AG08395 (cell line): Measurements from ENCODE around the gene CD160.
"Not testable (repeated sequence)": the region's sequence is repeated elsewhere in the genome, so short reads cannot be mapped to it uniquely, and the experiment has no call there.

Experiments
- DNase-seq: peaks from one replicate; pipeline ENCODE4 v3.0.0; 2012; ENCODE audit warnings: mixed read lengths, low spot score

Gene CD160

DNA sequence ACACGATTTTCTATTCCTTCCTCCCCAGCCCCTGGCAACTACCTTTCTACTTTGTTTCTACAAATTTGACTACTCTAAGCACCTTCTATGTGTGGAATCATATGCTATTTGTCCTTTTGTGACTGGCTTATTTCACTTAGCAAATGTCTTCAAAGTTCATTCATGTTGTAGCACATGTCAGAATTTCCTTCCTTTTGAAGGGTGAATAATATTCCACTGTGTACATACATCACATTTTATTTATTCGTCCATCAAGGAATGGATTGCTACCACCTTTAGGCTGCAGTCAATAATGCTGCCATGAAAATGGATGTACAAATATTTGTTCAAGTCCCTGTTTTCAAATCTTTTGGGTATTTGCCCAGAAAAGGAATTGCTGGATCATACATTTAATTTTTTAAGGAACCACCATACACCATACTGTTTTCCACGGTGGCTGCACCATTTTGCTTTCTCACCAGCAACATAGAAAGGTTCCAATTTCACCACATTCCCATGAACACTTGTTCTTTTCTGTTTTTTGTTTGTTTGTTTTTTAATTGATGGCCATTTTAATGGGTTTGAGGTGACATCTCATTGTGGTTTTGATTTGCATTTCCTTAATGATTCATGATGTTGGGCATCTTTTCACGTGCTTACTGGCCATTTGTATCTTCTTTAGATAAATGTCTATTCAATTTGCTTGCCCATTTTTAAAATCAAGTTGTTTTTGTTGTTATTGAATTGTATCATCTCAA, 8.8 kb upstream of the CD160 start:
- no peak for DNase-seq

DNA sequence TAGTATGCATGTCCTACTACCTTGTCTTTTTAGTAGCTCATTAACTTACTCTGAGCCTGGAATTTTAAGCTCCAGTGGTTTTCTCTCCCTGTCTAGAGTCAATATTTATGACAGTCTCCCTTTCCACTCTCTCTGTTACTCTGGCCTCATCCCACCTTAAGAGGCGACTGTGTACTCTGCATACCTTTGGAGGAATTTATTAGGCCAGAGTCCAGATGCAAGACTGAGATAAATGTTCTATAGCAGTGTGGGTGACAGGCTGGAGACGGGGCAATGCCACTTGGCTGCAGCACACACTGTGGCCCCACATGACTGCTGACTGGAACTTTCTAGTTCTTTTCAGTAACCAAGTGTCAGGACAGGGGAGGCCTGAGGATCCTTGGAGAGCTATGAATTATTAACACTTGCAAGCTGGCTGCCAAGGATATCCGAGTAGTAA, 8.1 kb upstream of the CD160 start:
- no peak for DNase-seq

- DNase-seq: no peak
Measured at GRCh38 chr1:145714524-145715111, 4.7 kb upstream of the CD160 start.

DNA sequence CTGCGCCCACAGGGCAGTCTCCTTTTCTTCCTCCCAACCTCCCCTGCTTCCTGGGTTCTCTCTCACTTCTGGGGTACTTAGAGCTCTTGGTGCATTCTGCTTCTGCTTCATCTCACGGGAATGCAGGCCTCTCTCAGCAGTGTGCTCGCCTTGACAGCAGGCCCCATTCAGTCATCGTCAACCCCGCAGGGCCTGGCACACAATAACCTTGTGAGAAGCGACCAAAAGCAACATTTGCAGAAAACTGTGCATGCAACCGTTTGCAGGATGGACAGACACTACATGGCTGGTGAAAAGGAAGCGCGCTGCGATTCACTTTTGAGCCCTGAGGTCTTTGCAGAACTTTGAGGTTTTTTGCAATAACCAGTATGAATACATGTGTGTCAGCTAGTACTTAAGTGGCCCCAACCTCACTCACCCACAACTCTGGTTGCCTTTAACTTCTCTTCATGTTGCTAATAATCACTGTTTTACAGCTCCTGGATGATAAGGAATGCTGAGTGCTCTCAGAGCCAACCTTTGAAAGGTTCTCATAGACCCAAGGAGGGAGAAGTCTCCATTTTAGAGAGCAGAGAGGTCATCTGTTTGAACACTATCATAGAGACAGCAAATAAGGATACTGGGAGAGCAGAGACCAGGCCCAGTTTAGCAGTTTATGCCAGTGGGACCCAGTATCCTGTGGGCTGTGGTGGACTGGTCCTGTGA, 2.5 kb upstream of the CD160 start:
- no peak for DNase-seq

GRCh38 chr1:145717833-145718232, 1.5 kb upstream of the CD160 start:
- DNase-seq: no peak

- not testable (repeated sequence) for DNase-seq
Measured at GRCh38 chr1:145718465-145718864, 834 bp upstream of the CD160 start.

GRCh38 chr1:145720556-145720877, 1.2 kb downstream of the CD160 start:
- DNase-seq: peak; percentile 66

- DNase-seq: peak; percentile 77
Measured at GRCh38 chr1:145720878-145721671, 1.8 kb downstream of the CD160 start.

GRCh38 chr1:145726193-145726592, 6.9 kb downstream of the CD160 start:
- DNase-seq: not testable (repeated sequence)

DNA sequence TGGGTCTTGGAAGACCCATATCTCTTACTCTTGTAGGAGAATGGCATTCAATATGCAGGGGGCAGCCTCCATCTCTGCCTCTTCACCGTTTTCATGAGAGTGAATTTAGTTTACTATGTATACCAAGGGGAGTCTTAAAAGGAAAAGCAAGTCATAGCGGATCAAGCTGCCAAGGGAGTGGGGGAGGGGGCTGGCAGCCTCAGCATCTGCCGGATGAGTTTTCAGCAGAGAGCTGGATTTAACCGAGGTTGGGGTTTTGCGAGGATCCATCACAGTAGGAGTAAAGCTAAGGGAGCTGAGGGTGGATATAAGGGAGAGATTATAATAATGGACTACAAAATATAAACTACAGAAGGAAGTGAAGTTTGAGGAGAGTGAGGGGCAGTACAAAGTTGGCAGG, 9.9 kb downstream of the CD160 start:
- DNase-seq: no peak

- peak; percentile 46 for DNase-seq
Measured at GRCh38 chr1:145729666-145730436, 10.6 kb downstream of the CD160 start.

DNA sequence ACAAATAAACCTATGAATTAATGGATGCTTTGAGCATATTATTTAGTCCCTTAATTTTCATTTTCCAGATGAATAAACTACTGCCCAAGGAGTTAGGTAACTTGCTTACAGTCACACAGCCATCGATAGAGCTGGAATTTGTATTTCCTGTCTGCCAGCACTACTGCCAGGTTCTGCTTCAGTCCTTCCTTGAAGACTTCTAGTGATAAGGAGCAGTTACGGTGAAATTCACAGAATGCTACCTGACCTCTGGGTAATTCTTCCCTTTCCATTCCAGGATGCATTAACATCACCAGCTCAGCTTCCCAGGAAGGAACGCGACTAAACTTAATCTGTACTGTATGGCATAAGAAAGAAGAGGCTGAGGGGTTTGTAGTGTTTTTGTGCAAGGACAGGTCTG, 11.2 kb downstream of the CD160 start:
- DNase-seq: no peak

DNA sequence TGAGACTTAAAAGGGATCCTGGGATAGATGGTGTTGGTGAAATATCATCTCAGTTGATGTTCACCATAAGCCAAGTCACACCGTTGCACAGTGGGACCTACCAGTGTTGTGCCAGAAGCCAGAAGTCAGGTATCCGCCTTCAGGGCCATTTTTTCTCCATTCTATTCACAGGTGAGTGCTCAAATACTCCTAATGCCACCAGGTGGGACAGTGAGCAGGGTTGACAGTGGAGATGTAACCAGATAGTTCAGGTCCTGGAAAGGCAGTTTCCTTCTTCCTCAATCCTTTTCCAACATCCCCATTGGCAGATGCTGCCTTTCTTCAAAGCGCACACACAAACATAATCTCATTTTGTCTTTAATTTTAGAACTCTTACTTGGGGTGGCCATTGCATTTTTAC, 11.6 kb downstream of the CD160 start:
- DNase-seq: no peak

GRCh38 chr1:145736191-145736590, 16.9 kb downstream of the CD160 start:
- no peak for DNase-seq

- no peak for DNase-seq
Measured at GRCh38 chr1:145740269-145740668, 21.0 kb downstream of the CD160 start.

- no peak for DNase-seq
Measured at GRCh38 chr1:145747398-145748247, 28.3 kb downstream of the CD160 start.

DNA sequence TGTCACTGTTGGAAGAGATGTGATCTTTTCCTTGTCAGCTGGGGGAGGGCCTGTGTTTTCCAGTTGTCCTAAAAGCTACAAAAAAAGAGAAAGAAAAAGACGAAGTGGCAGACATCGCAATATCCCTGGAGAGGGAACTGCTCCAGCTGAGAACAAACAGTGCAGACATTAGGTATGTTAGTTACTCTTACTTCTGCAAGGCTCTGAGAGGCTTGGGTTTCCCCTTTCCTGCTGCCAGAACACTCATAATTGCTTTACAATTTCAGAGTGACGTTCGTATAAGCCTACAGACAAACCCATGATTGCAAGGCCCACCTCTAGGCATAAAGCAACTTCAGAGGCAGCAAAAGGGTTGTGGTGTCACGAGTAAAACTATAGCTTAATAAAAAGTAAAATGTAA, 31.1 kb downstream of the CD160 start:
- no peak for DNase-seq

DNA sequence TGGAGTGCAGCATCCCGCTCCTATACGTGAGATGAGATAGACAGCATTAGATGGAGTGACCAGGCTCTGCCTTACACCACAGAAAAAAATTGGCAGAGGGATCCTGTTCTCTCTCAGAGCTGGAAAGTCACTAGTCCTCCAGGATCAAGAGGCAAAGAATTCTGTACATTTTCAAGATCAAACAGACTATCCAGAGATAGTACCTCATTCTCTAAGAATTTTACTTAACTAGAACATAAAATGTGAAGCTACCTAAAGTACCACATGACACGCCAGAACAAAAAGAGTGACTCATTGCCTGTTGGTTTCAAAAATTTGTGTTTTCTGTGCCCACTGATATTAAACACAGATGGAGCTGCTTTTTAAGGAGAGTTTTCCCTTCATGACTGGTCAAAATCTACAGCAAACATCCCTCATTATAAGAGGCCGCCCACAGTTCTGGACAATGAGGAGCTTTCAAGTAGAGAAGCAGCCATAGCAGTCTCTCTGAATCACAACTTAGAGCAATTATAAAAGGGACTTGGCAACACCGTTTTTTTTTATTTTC, 32.3 kb downstream of the CD160 start:
- peak; percentile 92 for DNase-seq

- DNase-seq: peak; percentile 7
Measured at GRCh38 chr1:145757420-145757819, 38.1 kb downstream of the CD160 start.

GRCh38 chr1:145758116-145758515, 38.8 kb downstream of the CD160 start:
- DNase-seq: no peak

DNA sequence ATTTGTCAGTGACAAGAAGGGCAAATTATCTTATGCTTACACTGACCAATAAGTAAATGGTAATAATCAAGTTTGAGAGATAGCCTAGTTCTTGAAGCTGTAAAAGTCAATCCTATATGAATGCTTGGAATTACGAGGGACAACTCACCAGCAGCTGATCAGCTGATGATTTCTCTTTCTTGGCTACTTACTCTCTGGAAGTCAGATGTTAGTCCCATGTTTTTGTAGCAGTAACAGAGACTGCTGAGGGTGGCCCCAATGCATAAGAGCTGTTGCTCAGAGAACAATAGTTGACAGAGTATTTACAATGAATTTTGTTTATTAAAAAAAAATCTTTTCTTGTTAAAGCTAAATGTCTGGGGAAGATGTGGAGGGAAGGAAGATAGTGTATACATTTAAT, 39.3 kb downstream of the CD160 start:
- DNase-seq: no peak
